ENCODE results near the gene EEF2. TPM values are rescaled to one million over a fixed set of nuclear protein-coding genes. Genes with fewer than 3 reads are reported as not detected.
"Not testable (repeated sequence)": the region's sequence is repeated elsewhere in the genome, so short reads cannot be mapped to it uniquely, and the experiment has no call there.

Gene EEF2
- polyA plus RNA-seq, 10 donors = 1,953 to 2,867 (median 2,548) TPM

GRCh38 chr19:4016903-4017638, 31.8 kb upstream of the EEF2 start:
- no peak for DNase-seq

GRCh38 chr19:4016486-4016885, 31.2 kb upstream of the EEF2 start:
- DNase-seq = no peak

GRCh38 chr19:4015705-4016402, 30.6 kb upstream of the EEF2 start:
- DNase-seq = peak in 2 of 3 donors; percentile 38 to 73

GRCh38 chr19:4014541-4015491, 29.6 kb upstream of the EEF2 start:
- peak in 1 of 3 donors; percentile 40 for DNase-seq

- no peak for DNase-seq
Observed at GRCh38 chr19:4013886-4014540, 28.8 kb upstream of the EEF2 start.

GRCh38 chr19:4012975-4013634, 27.8 kb upstream of the EEF2 start:
- no peak for DNase-seq

- DNase-seq = no peak
Observed at GRCh38 chr19:4012092-4012974, 27.1 kb upstream of the EEF2 start.

GRCh38 chr19:4011430-4011829, 26.2 kb upstream of the EEF2 start:
- not testable (repeated sequence) for DNase-seq

- no peak for DNase-seq
Observed at GRCh38 chr19:4010808-4011110, 25.5 kb upstream of the EEF2 start.

- peak in 2 of 3 donors; percentile 19 to 67 for DNase-seq
Observed at GRCh38 chr19:4009990-4010807, 24.9 kb upstream of the EEF2 start.

- DNase-seq = peak in 2 of 3 donors; percentile 24 to 75
Observed at GRCh38 chr19:4007836-4008539, 22.7 kb upstream of the EEF2 start.

- peak; percentile 97 to 99 (median 99) for DNase-seq
Observed at GRCh38 chr19:4007021-4007835, 22.0 kb upstream of the EEF2 start, which contains the start of gene PIAS4. Gene PIAS4 (plus strand): TSS chr19:4007736. CDS start chr19:4007761, 25 bp downstream.

- not testable (repeated sequence) for DNase-seq
Observed at GRCh38 chr19:4005436-4005835, 20.2 kb upstream of the EEF2 start.

GRCh38 chr19:4000798-4001197, 15.5 kb upstream of the EEF2 start:
- not testable (repeated sequence) for DNase-seq

GRCh38 chr19:3998667-3999412, 13.6 kb upstream of the EEF2 start:
- not testable (repeated sequence) for DNase-seq

- no peak for DNase-seq
Observed at GRCh38 chr19:3995607-3996006, 10.3 kb upstream of the EEF2 start.

- DNase-seq = no peak
Observed at GRCh38 chr19:3990815-3991117, 5.5 kb upstream of the EEF2 start.

All from muscle of back (tissue), 11 donors.